Caki2 (cell line): ENCODE results near the gene CHRM1. TPM values are rescaled to one million over a fixed set of nuclear protein-coding genes. Genes with fewer than 3 reads are reported as not detected.

Source experiments
- DNase-seq: peaks from one replicate; pipeline ENCODE4 v3.0.0-alpha.2; 2015; ENCODE audit warnings: low read depth
- in situ Hi-C: cut with HindIII; loops from 2 replicates; pipeline ENCODE4 v1.10.0; 2016; ENCODE audit warnings: low sequenced_read_pairs, low pct_unique_long_range_greater_than_20kb, mixed read lengths
- total RNA-seq: library from RNA; depleted of rRNA; stranded (reverse); fragments of >200 nt; shearing (Covaris generic); gene quantifications from 2 replicates; pipeline ENCODE4 v1.2.3, GENCODE V29; 2014; ENCODE audit warnings: low replicate concordance

The CHRM1 gene
- total RNA-seq, 1 experiment from 2014 or later: not detected

GRCh38 chr11:62928011-62928410, 6.8 kb upstream of the CHRM1 start:
- in situ Hi-C loops: no loop called here
- DNase-seq: no peak

GRCh38 chr11:62926680-62927455, 5.7 kb upstream of the CHRM1 start:
- in situ Hi-C loops: no loop called here
- no peak for DNase-seq

- in situ Hi-C loops: no loop called here
- DNase-seq: no peak
Observed at GRCh38 chr11:62925745-62926679, 4.8 kb upstream of the CHRM1 start.

GRCh38 chr11:62925308-62925707, 4.1 kb upstream of the CHRM1 start:
- no peak for DNase-seq
- in situ Hi-C loops: no loop called here

GRCh38 chr11:62923601-62924411, 2.6 kb upstream of the CHRM1 start:
- in situ Hi-C loops: no loop called here
- DNase-seq: no peak

- no peak for DNase-seq
- in situ Hi-C loops: no loop called here
Observed at GRCh38 chr11:62922653-62923431, 1.7 kb upstream of the CHRM1 start.

- DNase-seq: no peak
- in situ Hi-C loops: no loop called here
Observed at GRCh38 chr11:62922189-62922589, 1.0 kb upstream of the CHRM1 start.

GRCh38 chr11:62921573-62922188, 518 bp upstream of the CHRM1 start:
- DNase-seq: no peak
- in situ Hi-C loops: no loop called here

- no peak for DNase-seq
- in situ Hi-C loops: no loop called here
Observed at GRCh38 chr11:62919898-62920640, 1.1 kb downstream of the CHRM1 start.

- no peak for DNase-seq
- in situ Hi-C loops: no loop called here
Observed at GRCh38 chr11:62919476-62919875, 1.7 kb downstream of the CHRM1 start.

GRCh38 chr11:62918531-62918930, 2.6 kb downstream of the CHRM1 start:
- in situ Hi-C loops: no loop called here
- no peak for DNase-seq

- in situ Hi-C loops: no loop called here
- DNase-seq: no peak
Observed at GRCh38 chr11:62917906-62918502, 3.2 kb downstream of the CHRM1 start.

- in situ Hi-C loops: no loop called here
- no peak for DNase-seq
Observed at GRCh38 chr11:62914416-62914815, 6.7 kb downstream of the CHRM1 start.

- in situ Hi-C loops: no loop called here
- no peak for DNase-seq
Observed at GRCh38 chr11:62912268-62912667, 8.9 kb downstream of the CHRM1 start.

- no peak for DNase-seq
- in situ Hi-C loops: no loop called here
Observed at GRCh38 chr11:62911137-62912130, 9.7 kb downstream of the CHRM1 start.
